Type B pancreatic cell (in vitro differentiated cells): ENCODE measurements around the gene PLA2G3. TPM values are rescaled to one million over a fixed set of nuclear protein-coding genes. Genes with fewer than 3 reads are reported as not detected.
A peak's percentile ranks its signal among the peaks of the same experiment; 100 is the strongest.

ENCODE experiments used
- DNase-seq: peaks from one replicate; pipeline ENCODE4 v3.0.0; 2021; ENCODE audit warnings: mixed read lengths; ENCODE audit not compliant: unreplicated experiment; ENCODE audit errors: extremely low spot score
- H3K27ac Mint-ChIP-seq: 2 replicates; pipeline ENCODE4 v1.8.0; 2021; ENCODE audit warnings: mild to moderate bottlenecking, mixed read lengths
- H3K27me3 Mint-ChIP-seq: 2 replicates; pipeline ENCODE4 v1.8.0; 2021; ENCODE audit warnings: mixed read lengths
- H3K36me3 Mint-ChIP-seq: 2 replicates; pipeline ENCODE4 v1.8.0; 2021; ENCODE audit warnings: mixed read lengths
- H3K4me1 Mint-ChIP-seq: one replicate; pipeline ENCODE4 v1.8.0; 2021; ENCODE audit warnings: mixed read lengths; ENCODE audit not compliant: unreplicated experiment
- H3K4me3 Mint-ChIP-seq: 2 replicates; pipeline ENCODE4 v1.8.0; 2021; ENCODE audit warnings: mild to moderate bottlenecking, mixed read lengths
- H3K9me3 Mint-ChIP-seq: 2 replicates; pipeline ENCODE4 v1.8.0; 2021; ENCODE audit warnings: mixed read lengths
- CTCF ChIP-seq: fragments of 200-600 bp; sonication (generic); conservative IDR thresholded peaks from 2 replicates; pipeline ENCODE4 v1.5.0; 2021; ENCODE audit warnings: antibody characterized with exemption, mild to moderate bottlenecking
- total RNA-seq: library from RNA; stranded (reverse); gene quantifications from 2 replicates; pipeline ENCODE4 v1.2.1, GENCODE V29; 2021; ENCODE audit warnings: low replicate concordance

Gene PLA2G3
- total RNA-seq, 1 donor from 2014 or later: 0.75 TPM

GRCh38 chr22:31107178-31107893 is 33.0 kb downstream of the PLA2G3 start, which contains the start of gene SELENOM:
SELENOM (minus strand) TSS chr22:31107568; CDS start chr22:31107505, 63 bp downstream.
- Mint-ChIP-seq H3K9me3 (no peaks in the 10 kb centered on the region), H3K36me3 (no peaks in the 10 kb centered on the region), H3K27me3 (peaks cover 9% of the 10 kb centered on the region), H3K27ac (peak within 1 kb of the TSS; percentile 77), H3K4me1 (peaks cover 7% of the 10 kb centered on the region), H3K4me3 (peak within 1 kb of the TSS; percentile 89)
- peak; percentile 93 for DNase-seq
- TF ChIP-seq CTCF: peak; percentile 95

GRCh38 chr22:31106731-31107177 is 33.6 kb downstream of the PLA2G3 start:
- Mint-ChIP-seq H3K27ac (no peak overlapping the region), H3K9me3 (no peaks in the 10 kb centered on the region), H3K36me3 (no peaks in the 10 kb centered on the region), H3K4me3 (peak overlapping the region; percentile 89), H3K27me3 (peaks cover 9% of the 10 kb centered on the region), H3K4me1 (peaks cover 7% of the 10 kb centered on the region)
- TF ChIP-seq CTCF: no peak
- no peak for DNase-seq

GRCh38 chr22:31106001-31106571 is 34.2 kb downstream of the PLA2G3 start:
- H3K27ac Mint-ChIP-seq: peak overlapping the region; percentile 41
- no peaks in the 10 kb centered on the region for H3K36me3 Mint-ChIP-seq
- TF ChIP-seq CTCF: no peak
- peaks cover 7% of the 10 kb centered on the region for H3K4me1 Mint-ChIP-seq
- no peaks in the 10 kb centered on the region for H3K9me3 Mint-ChIP-seq
- H3K4me3 Mint-ChIP-seq: peak overlapping the region; percentile 89
- DNase-seq: no peak
- H3K27me3 Mint-ChIP-seq: peaks cover 9% of the 10 kb centered on the region

- Mint-ChIP-seq H3K4me1 (peaks cover 7% of the 10 kb centered on the region), H3K4me3 (no peak overlapping the region), H3K36me3 (no peaks in the 10 kb centered on the region), H3K27ac (peak overlapping the region; percentile 41), H3K27me3 (peaks cover 9% of the 10 kb centered on the region), H3K9me3 (no peaks in the 10 kb centered on the region)
- DNase-seq: no peak
- TF ChIP-seq CTCF: no peak
These were observed 34.9 kb downstream of the PLA2G3 start for GRCh38 chr22:31105282-31105929.

GRCh38 chr22:31104869-31105268 is 35.4 kb downstream of the PLA2G3 start:
- DNase-seq: no peak
- H3K27me3 Mint-ChIP-seq: peaks cover 9% of the 10 kb centered on the region
- peak; percentile 69 for TF ChIP-seq CTCF
- H3K27ac Mint-ChIP-seq: no peak overlapping the region
- H3K9me3 Mint-ChIP-seq: no peaks in the 10 kb centered on the region
- H3K4me3 Mint-ChIP-seq: no peak overlapping the region
- no peaks in the 10 kb centered on the region for H3K36me3 Mint-ChIP-seq
- H3K4me1 Mint-ChIP-seq: peaks cover 7% of the 10 kb centered on the region
